22Rv1 (cell line): Measurements from ENCODE around the gene ADAM12.

Experiments
- ZFX ChIP-seq: fragments of 450-650 bp; IDR thresholded peaks from 2 replicates; pipeline ENCODE4 v1.6.1; 2017; ENCODE audit warnings: antibody characterized with exemption, borderline replicate concordance
- TF ChIP-seq, protein P1 (sequence below): fragments of 450-650 bp; IDR thresholded peaks from 2 replicates; pipeline ENCODE4 v1.5.1; 2017; ENCODE audit warnings: mild to moderate bottlenecking

- TF ChIP-seq, protein P1, sequence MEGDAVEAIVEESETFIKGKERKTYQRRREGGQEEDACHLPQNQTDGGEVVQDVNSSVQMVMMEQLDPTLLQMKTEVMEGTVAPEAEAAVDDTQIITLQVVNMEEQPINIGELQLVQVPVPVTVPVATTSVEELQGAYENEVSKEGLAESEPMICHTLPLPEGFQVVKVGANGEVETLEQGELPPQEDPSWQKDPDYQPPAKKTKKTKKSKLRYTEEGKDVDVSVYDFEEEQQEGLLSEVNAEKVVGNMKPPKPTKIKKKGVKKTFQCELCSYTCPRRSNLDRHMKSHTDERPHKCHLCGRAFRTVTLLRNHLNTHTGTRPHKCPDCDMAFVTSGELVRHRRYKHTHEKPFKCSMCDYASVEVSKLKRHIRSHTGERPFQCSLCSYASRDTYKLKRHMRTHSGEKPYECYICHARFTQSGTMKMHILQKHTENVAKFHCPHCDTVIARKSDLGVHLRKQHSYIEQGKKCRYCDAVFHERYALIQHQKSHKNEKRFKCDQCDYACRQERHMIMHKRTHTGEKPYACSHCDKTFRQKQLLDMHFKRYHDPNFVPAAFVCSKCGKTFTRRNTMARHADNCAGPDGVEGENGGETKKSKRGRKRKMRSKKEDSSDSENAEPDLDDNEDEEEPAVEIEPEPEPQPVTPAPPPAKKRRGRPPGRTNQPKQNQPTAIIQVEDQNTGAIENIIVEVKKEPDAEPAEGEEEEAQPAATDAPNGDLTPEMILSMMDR, result no peak
- no peak for TF ChIP-seq ZFX
Measured at GRCh38 chr10:126058507-126058906, 329.8 kb downstream of the ADAM12 start.
